ENCODE data around the gene GUCY1B1.

DNA sequence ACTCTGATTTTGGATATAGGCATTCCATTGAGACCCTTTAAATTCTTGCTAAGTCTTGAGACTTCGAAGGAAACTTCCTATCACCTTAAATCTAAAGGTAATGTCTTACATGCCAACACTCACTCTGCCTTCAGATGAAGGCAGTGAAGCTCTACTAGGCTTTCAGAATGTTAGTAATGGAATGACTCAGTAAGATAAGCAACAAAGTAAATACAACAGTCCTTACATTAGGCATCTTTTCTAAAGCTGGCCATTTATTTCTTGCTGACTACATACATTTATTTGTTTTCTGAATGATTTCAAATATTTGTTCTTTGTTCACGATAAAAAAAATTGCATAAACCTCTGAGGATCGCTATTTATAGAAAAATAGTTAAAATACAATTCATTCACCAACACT lies 63.8 kb downstream of the GUCY1B1 start:
- TF ChIP-seq, protein P1, sequence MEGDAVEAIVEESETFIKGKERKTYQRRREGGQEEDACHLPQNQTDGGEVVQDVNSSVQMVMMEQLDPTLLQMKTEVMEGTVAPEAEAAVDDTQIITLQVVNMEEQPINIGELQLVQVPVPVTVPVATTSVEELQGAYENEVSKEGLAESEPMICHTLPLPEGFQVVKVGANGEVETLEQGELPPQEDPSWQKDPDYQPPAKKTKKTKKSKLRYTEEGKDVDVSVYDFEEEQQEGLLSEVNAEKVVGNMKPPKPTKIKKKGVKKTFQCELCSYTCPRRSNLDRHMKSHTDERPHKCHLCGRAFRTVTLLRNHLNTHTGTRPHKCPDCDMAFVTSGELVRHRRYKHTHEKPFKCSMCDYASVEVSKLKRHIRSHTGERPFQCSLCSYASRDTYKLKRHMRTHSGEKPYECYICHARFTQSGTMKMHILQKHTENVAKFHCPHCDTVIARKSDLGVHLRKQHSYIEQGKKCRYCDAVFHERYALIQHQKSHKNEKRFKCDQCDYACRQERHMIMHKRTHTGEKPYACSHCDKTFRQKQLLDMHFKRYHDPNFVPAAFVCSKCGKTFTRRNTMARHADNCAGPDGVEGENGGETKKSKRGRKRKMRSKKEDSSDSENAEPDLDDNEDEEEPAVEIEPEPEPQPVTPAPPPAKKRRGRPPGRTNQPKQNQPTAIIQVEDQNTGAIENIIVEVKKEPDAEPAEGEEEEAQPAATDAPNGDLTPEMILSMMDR (IDR thresholded peaks at IDR 0.05), result no peak
- no peak for TF ChIP-seq POLR2A (IDR thresholded peaks at IDR 0.05)

Data from esophagus squamous epithelium (tissue), 4 donors.